SK-N-SH treated with all-trans-retinoic acid at 6 μM for 48 hours (cell line): Measurements from ENCODE around the gene HDAC8.

ENCODE experiments used
- ATAC-seq: fragments of 200-7000 bp; cut with Tn5 transposase; 3 replicates; pipeline ENCODE4 v1.9.1; 2020; ENCODE audit warnings: mild to moderate bottlenecking, moderate library complexity
- ARNTL ChIP-seq: fragments of 450-650 bp; formaldehyde crosslinking; IDR thresholded peaks from 2 replicates; pipeline ENCODE4 v1.5.0; 2020; ENCODE audit warnings: low read depth, mild to moderate bottlenecking, moderate library complexity, borderline replicate concordance
- BACH2 ChIP-seq: fragments of 250-450 bp; sonication (Bioruptor Pico); IDR thresholded peaks from 2 replicates; pipeline ENCODE4 v1.9.0; 2021; ENCODE audit warnings: mild to moderate bottlenecking, borderline replicate concordance
- ESRRG ChIP-seq: fragments of 250-450 bp; sonication (Bioruptor Pico); IDR thresholded peaks from 2 replicates; pipeline ENCODE4 v1.6.1; 2021; ENCODE audit warnings: mild to moderate bottlenecking
- ISL1 ChIP-seq: fragments of 250-450 bp; sonication (Bioruptor Pico); IDR thresholded peaks from 2 replicates; pipeline ENCODE4 v2.1.2; 2022; ENCODE audit warnings: mild to moderate bottlenecking, moderate library complexity
- OSR1 ChIP-seq: fragments of 250-450 bp; sonication (Bioruptor Pico); IDR thresholded peaks from 2 replicates; pipeline ENCODE4 v1.8.0; 2022; ENCODE audit warnings: moderate library complexity, mild to moderate bottlenecking, inconsistent platforms
- PPARA ChIP-seq: fragments of 250-450 bp; sonication (Bioruptor Pico); IDR thresholded peaks from 2 replicates; pipeline ENCODE4 v1.5.0; 2020; ENCODE audit warnings: mild to moderate bottlenecking, borderline replicate concordance
- RARB ChIP-seq: fragments of 250-450 bp; sonication (Bioruptor Pico); IDR thresholded peaks from 2 replicates; pipeline ENCODE4 v1.8.0; 2021; ENCODE audit warnings: mild to moderate bottlenecking, moderate library complexity
- SNAI2 ChIP-seq: fragments of 250-450 bp; sonication (Bioruptor Pico); IDR thresholded peaks from 2 replicates; pipeline ENCODE4 v1.5.0; 2020; ENCODE audit warnings: mild to moderate bottlenecking, moderate library complexity
- TCF4 ChIP-seq: fragments of 250-450 bp; sonication (Bioruptor Pico); IDR thresholded peaks from 2 replicates; pipeline ENCODE4 v1.8.0; 2021; ENCODE audit warnings: mild to moderate bottlenecking, moderate library complexity, borderline replicate concordance
- TOX ChIP-seq: fragments of 250-450 bp; sonication (Bioruptor Pico); IDR thresholded peaks from 2 replicates; pipeline ENCODE4 v1.8.0; 2021; ENCODE audit warnings: mild to moderate bottlenecking, moderate library complexity, borderline replicate concordance
- ZC3H10 ChIP-seq: fragments of 250-450 bp; sonication (Bioruptor Pico); IDR thresholded peaks from 2 replicates; pipeline ENCODE4 v1.5.1; 2021; ENCODE audit warnings: mild to moderate bottlenecking, moderate library complexity
- ZFP3 ChIP-seq: fragments of 250-450 bp; sonication (Bioruptor Pico); IDR thresholded peaks from 2 replicates; pipeline ENCODE4 v1.5.0; 2020; ENCODE audit warnings: mild to moderate bottlenecking, moderate library complexity
- ZFP30 ChIP-seq: fragments of 450-650 bp; formaldehyde crosslinking; IDR thresholded peaks from 2 replicates; pipeline ENCODE4 v1.5.0; 2022; ENCODE audit warnings: mild to moderate bottlenecking, moderate library complexity
- ZNF565 ChIP-seq: fragments of 450-650 bp; formaldehyde crosslinking; conservative IDR thresholded peaks from 2 replicates; pipeline ENCODE4 v1.5.0; 2020; ENCODE audit warnings: low read depth, mild to moderate bottlenecking, moderate library complexity
- ZNF70 ChIP-seq: fragments of 450-650 bp; formaldehyde crosslinking; IDR thresholded peaks from 2 replicates; pipeline ENCODE4 v1.5.0; 2020; ENCODE audit warnings: mild to moderate bottlenecking, moderate library complexity
- ZNF8 ChIP-seq: fragments of 450-650 bp; formaldehyde crosslinking; IDR thresholded peaks from 2 replicates; pipeline ENCODE4 v1.5.0; 2020; ENCODE audit warnings: mild to moderate bottlenecking, moderate library complexity
- TF ChIP-seq, protein P1 (sequence below): fragments of 250-450 bp; sonication (Bioruptor Pico); IDR thresholded peaks from 2 replicates; pipeline ENCODE4 v1.5.1; 2021; ENCODE audit warnings: mild to moderate bottlenecking, moderate library complexity
- TF ChIP-seq, protein P2 (sequence below): fragments of 250-450 bp; sonication (Bioruptor Pico); IDR thresholded peaks from 2 replicates; pipeline ENCODE4 v1.5.1; 2020; ENCODE audit warnings: low read depth, mild to moderate bottlenecking, moderate library complexity
- TF ChIP-seq, protein P3 (sequence below): fragments of 250-450 bp; sonication (Bioruptor Pico); IDR thresholded peaks from 2 replicates; pipeline ENCODE4 v1.5.0; 2020; ENCODE audit warnings: mild to moderate bottlenecking, moderate library complexity
- TF ChIP-seq, protein P4 (sequence below): fragments of 250-450 bp; sonication (Bioruptor Pico); IDR thresholded peaks from 2 replicates; pipeline ENCODE4 v1.8.0; 2020; ENCODE audit warnings: mild to moderate bottlenecking, moderate library complexity, borderline replicate concordance
- TF ChIP-seq, protein P5 (sequence below): fragments of 250-450 bp; sonication (Bioruptor Pico); IDR thresholded peaks from 2 replicates; pipeline ENCODE4 v1.8.0; 2021; ENCODE audit warnings: low read depth, mild to moderate bottlenecking, moderate library complexity, borderline replicate concordance

The HDAC8 gene

DNA sequence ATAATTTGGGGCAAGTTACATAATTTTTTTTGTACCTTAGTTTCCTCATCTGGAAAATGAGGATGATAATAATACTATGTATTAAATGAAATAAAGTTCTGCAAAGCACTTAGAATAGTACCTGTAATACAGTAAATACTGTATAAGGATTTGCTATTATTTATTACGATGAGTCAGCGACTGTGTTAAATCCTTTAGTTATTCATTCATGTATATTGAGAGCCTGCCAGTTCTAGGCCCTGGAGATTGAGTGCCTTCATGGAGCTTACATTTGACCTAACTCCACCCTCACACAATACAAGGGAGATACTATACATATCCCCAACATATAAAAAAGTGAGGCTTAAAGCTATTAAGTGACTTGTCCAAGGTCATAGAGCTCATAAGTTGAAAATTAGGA lies 199.9 kb downstream of the HDAC8 start:
- TF ChIP-seq, protein P1, sequence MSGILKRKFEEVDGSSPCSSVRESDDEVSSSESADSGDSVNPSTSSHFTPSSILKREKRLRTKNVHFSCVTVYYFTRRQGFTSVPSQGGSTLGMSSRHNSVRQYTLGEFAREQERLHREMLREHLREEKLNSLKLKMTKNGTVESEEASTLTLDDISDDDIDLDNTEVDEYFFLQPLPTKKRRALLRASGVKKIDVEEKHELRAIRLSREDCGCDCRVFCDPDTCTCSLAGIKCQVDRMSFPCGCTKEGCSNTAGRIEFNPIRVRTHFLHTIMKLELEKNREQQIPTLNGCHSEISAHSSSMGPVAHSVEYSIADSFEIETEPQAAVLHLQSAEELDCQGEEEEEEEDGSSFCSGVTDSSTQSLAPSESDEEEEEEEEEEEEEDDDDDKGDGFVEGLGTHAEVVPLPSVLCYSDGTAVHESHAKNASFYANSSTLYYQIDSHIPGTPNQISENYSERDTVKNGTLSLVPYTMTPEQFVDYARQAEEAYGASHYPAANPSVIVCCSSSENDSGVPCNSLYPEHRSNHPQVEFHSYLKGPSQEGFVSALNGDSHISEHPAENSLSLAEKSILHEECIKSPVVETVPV, result no peak
- TF ChIP-seq, protein P2, sequence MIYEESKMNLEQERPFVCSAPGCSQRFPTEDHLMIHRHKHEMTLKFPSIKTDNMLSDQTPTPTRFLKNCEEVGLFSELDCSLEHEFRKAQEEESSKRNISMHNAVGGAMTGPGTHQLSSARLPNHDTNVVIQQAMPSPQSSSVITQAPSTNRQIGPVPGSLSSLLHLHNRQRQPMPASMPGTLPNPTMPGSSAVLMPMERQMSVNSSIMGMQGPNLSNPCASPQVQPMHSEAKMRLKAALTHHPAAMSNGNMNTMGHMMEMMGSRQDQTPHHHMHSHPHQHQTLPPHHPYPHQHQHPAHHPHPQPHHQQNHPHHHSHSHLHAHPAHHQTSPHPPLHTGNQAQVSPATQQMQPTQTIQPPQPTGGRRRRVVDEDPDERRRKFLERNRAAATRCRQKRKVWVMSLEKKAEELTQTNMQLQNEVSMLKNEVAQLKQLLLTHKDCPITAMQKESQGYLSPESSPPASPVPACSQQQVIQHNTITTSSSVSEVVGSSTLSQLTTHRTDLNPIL (CRISPR knock-in tag), result no peak
- TF ChIP-seq, protein P3, sequence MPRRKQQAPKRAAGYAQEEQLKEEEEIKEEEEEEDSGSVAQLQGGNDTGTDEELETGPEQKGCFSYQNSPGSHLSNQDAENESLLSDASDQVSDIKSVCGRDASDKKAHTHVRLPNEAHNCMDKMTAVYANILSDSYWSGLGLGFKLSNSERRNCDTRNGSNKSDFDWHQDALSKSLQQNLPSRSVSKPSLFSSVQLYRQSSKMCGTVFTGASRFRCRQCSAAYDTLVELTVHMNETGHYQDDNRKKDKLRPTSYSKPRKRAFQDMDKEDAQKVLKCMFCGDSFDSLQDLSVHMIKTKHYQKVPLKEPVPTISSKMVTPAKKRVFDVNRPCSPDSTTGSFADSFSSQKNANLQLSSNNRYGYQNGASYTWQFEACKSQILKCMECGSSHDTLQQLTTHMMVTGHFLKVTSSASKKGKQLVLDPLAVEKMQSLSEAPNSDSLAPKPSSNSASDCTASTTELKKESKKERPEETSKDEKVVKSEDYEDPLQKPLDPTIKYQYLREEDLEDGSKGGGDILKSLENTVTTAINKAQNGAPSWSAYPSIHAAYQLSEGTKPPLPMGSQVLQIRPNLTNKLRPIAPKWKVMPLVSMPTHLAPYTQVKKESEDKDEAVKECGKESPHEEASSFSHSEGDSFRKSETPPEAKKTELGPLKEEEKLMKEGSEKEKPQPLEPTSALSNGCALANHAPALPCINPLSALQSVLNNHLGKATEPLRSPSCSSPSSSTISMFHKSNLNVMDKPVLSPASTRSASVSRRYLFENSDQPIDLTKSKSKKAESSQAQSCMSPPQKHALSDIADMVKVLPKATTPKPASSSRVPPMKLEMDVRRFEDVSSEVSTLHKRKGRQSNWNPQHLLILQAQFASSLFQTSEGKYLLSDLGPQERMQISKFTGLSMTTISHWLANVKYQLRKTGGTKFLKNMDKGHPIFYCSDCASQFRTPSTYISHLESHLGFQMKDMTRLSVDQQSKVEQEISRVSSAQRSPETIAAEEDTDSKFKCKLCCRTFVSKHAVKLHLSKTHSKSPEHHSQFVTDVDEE (CRISPR knock-in tag), result no peak
- TF ChIP-seq RARB, result no peak
- TF ChIP-seq OSR1 (CRISPR knock-in tag), result no peak
- no peak for TF ChIP-seq ISL1 (CRISPR knock-in tag)
- TF ChIP-seq BACH2, result no peak
- no peak for TF ChIP-seq ZNF70
- no peak for TF ChIP-seq TOX (CRISPR knock-in tag)
- no peak for TF ChIP-seq ZC3H10 (CRISPR knock-in tag)
- no peak for TF ChIP-seq PPARA (CRISPR knock-in tag)
- no peak for TF ChIP-seq ZNF8 (CRISPR knock-in tag)
- TF ChIP-seq ZNF565 (CRISPR knock-in tag), result no peak
- no peak for TF ChIP-seq SNAI2 (CRISPR knock-in tag)
- TF ChIP-seq ARNTL (CRISPR knock-in tag), result no peak
- TF ChIP-seq TCF4 (CRISPR knock-in tag), result no peak
- no peak for TF ChIP-seq ZFP3 (CRISPR knock-in tag)
- TF ChIP-seq ESRRG (CRISPR knock-in tag), result no peak
- TF ChIP-seq, protein P4, sequence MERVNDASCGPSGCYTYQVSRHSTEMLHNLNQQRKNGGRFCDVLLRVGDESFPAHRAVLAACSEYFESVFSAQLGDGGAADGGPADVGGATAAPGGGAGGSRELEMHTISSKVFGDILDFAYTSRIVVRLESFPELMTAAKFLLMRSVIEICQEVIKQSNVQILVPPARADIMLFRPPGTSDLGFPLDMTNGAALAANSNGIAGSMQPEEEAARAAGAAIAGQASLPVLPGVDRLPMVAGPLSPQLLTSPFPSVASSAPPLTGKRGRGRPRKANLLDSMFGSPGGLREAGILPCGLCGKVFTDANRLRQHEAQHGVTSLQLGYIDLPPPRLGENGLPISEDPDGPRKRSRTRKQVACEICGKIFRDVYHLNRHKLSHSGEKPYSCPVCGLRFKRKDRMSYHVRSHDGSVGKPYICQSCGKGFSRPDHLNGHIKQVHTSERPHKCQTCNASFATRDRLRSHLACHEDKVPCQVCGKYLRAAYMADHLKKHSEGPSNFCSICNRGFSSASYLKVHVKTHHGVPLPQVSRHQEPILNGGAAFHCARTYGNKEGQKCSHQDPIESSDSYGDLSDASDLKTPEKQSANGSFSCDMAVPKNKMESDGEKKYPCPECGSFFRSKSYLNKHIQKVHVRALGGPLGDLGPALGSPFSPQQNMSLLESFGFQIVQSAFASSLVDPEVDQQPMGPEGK (CRISPR knock-in tag), result no peak
- TF ChIP-seq, protein P5, sequence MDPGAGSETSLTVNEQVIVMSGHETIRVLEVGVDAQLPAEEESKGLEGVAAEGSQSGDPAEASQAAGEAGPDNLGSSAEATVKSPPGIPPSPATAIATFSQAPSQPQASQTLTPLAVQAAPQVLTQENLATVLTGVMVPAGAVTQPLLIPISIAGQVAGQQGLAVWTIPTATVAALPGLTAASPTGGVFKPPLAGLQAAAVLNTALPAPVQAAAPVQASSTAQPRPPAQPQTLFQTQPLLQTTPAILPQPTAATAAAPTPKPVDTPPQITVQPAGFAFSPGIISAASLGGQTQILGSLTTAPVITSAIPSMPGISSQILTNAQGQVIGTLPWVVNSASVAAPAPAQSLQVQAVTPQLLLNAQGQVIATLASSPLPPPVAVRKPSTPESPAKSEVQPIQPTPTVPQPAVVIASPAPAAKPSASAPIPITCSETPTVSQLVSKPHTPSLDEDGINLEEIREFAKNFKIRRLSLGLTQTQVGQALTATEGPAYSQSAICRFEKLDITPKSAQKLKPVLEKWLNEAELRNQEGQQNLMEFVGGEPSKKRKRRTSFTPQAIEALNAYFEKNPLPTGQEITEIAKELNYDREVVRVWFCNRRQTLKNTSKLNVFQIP (CRISPR knock-in tag), result no peak
- no peak for ATAC-seq

DNA sequence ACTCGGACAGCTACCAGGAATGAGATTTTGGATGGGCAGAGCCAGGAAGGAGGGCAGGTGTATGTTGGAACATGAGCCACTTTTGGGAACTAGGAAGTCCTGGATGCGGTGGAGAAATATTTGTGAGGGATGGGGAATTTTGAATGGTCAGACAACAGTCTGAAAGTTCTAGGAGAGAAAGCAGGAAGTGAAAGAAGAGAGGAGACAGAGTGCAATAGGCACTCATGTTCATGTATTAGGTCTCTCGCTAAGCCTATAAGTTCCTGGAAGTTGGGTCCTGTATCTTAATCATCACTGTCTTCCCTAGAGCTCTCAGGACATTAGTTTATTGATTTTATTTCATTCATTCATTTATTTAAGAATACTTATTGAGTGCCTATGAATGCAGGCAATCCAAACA lies 201.2 kb downstream of the HDAC8 start:
- no peak for ATAC-seq
- no peak for TF ChIP-seq ZC3H10 (CRISPR knock-in tag)
- no peak for TF ChIP-seq TCF4 (CRISPR knock-in tag)
- TF ChIP-seq PPARA (CRISPR knock-in tag), result no peak
- no peak for TF ChIP-seq OSR1 (CRISPR knock-in tag)
- no peak for TF ChIP-seq ZFP30
- TF ChIP-seq, protein P3 (CRISPR knock-in tag), result no peak
